Suprapubic skin (tissue), 4 donors: ENCODE results near the gene ZNF496. TPM values are rescaled to one million over a fixed set of nuclear protein-coding genes. Genes with fewer than 3 reads are reported as not detected.
"Not testable (repeated sequence)": the region's sequence is repeated elsewhere in the genome, so short reads cannot be mapped to it uniquely, and the experiment has no call there.

Source experiments
- DNase-seq, 2 donors: peaks; one replicate each; pipeline ENCODE4 v3.0.0-alpha.2; 2019; ENCODE audit warnings: low spot score in 2 of 2
- H3K27ac ChIP-seq: fragments of 200-600 bp; sonication (generic); one replicate; pipeline ENCODE4 v1.5.1; 2019
- H3K27me3 ChIP-seq: fragments of 200-600 bp; sonication (generic); one replicate; pipeline ENCODE4 v1.5.1; 2019
- H3K36me3 ChIP-seq: fragments of 200-600 bp; sonication (generic); one replicate; pipeline ENCODE4 v1.5.1; 2019
- H3K4me1 ChIP-seq: fragments of 200-600 bp; sonication (generic); one replicate; pipeline ENCODE4 v1.5.1; 2019
- H3K4me3 ChIP-seq: fragments of 200-600 bp; sonication (generic); one replicate; pipeline ENCODE4 v1.5.1; 2019; ENCODE audit warnings: mild to moderate bottlenecking
- H3K9me3 ChIP-seq: fragments of 200-600 bp; sonication (generic); one replicate; pipeline ENCODE4 v1.5.1; 2019
- CTCF ChIP-seq, 2 donors: fragments of 200-600 bp in 1 of 2; fragments of 450-650 bp in 1 of 2; sonication (generic) in 1 of 2; IDR thresholded peaks; one replicate each; pipeline ENCODE4 v1.5.1; 2016 to 2019; ENCODE audit warnings: antibody characterized with exemption in 2 of 2, mild to moderate bottlenecking in 1 of 2, moderate library complexity in 1 of 2
- EP300 ChIP-seq: sonication (generic); formaldehyde crosslinking; IDR thresholded peaks from one replicate; pipeline ENCODE4 v1.6.1; 2017; ENCODE audit warnings: antibody characterized with exemption
- POLR2A ChIP-seq, 2 donors: fragments of 450-650 bp; IDR thresholded peaks; one replicate each; pipeline ENCODE4 v1.6.1; 2017; ENCODE audit warnings: antibody characterized with exemption in 2 of 2, mild to moderate bottlenecking in 2 of 2, moderate library complexity in 2 of 2
- POLR2AphosphoS5 ChIP-seq, 3 donors: sonication (generic); formaldehyde crosslinking; IDR thresholded peaks; one replicate each; pipeline ENCODE4 v1.6.1; 2017; ENCODE audit warnings: antibody characterized with exemption in 3 of 3
- WGBS: methylation state at CpG from one replicate; pipeline ENCODE4 v1.1.5; 2018; 5-methylcytosine and 5-hydroxymethylcytosine counted together
- total RNA-seq, 4 donors: library from RNA; depleted of rRNA; stranded (reverse); fragments of >200 nt; gene quantifications; one replicate each; pipeline ENCODE4 v1.1.0, GENCODE V29; 2016

Gene ZNF496
- 10 to 100 TPM; 17.5 to 45.7 (median 21.2) TPM for total RNA-seq

GRCh38 chr1:247331525-247332214 is at the start of gene ZNF496:
ZNF496 (minus strand) TSS chr1:247331867; CDS start chr1:247329578, 2,289 bp downstream.
- DNase-seq: peak; percentile 85 to 87
- no CpG with 5 or more reads among the region's 93 CpGs for WGBS

GRCh38 chr1:247378334-247379073 is 46.8 kb upstream of the ZNF496 start:
- DNase-seq: no peak
- TF ChIP-seq POLR2A (IDR thresholded peaks at IDR 0.05): no peak
- no peak for TF ChIP-seq POLR2AphosphoS5 (IDR thresholded peaks at IDR 0.05)
- TF ChIP-seq CTCF (IDR thresholded peaks at IDR 0.05): no peak
- TF ChIP-seq EP300: no peak
- no peaks in the 10 kb centered on the region for H3K27me3 ChIP-seq
- peaks cover 4% of the 10 kb centered on the region for H3K4me1 ChIP-seq
- 82% methylated on average over 19 of the region's 20 CpGs for WGBS
- no peak overlapping the region for H3K4me3 ChIP-seq
- no peaks in the 10 kb centered on the region for H3K9me3 ChIP-seq
- H3K36me3 ChIP-seq: no peaks in the 10 kb centered on the region
- H3K27ac ChIP-seq: no peak overlapping the region

More at GRCh38 chr1:247331525-247332214, at the start of gene ZNF496:
- Histone ChIP-seq H3K36me3 (peaks cover 21% of the 10 kb centered on the region), H3K4me3 (peak within 1 kb of the TSS; percentile 98), H3K4me1 (peaks cover 30% of the 10 kb centered on the region), H3K27me3 (no peaks in the 10 kb centered on the region), H3K9me3 (no peaks in the 10 kb centered on the region), H3K27ac (peak within 1 kb of the TSS; percentile 91)
- TF ChIP-seq POLR2A (IDR thresholded peaks at IDR 0.05): peak in 1 of 2 donors; percentile 35
- TF ChIP-seq EP300: no peak

GRCh38 chr1:247377656-247378055 is 46.0 kb upstream of the ZNF496 start:
- not testable (repeated sequence) for H3K27ac ChIP-seq, H3K4me1 ChIP-seq, DNase-seq, H3K4me3 ChIP-seq, H3K27me3 ChIP-seq, H3K9me3 ChIP-seq, H3K36me3 ChIP-seq
- WGBS: 88% methylated on average over 7 of the region's 7 CpGs

- 26% methylated on average over 7 of the region's 7 CpGs for WGBS
- TF ChIP-seq POLR2AphosphoS5 (IDR thresholded peaks at IDR 0.05) (no peak), POLR2A (IDR thresholded peaks at IDR 0.05) (no peak), EP300 (no peak), CTCF (IDR thresholded peaks at IDR 0.05) (no peak)
- no peak overlapping the region for H3K4me3 ChIP-seq
- H3K27ac ChIP-seq: no peak overlapping the region
- no peaks in the 10 kb centered on the region for H3K36me3 ChIP-seq
- H3K9me3 ChIP-seq: no peaks in the 10 kb centered on the region
- no peaks in the 10 kb centered on the region for H3K27me3 ChIP-seq
- DNase-seq: no peak
- peaks cover 11% of the 10 kb centered on the region for H3K4me1 ChIP-seq
These were observed 45.0 kb upstream of the ZNF496 start for GRCh38 chr1:247376659-247377058.

- Histone ChIP-seq H3K36me3 (no peaks in the 10 kb centered on the region), H3K9me3 (no peaks in the 10 kb centered on the region), H3K4me3 (no peak overlapping the region), H3K4me1 (peaks cover 11% of the 10 kb centered on the region), H3K27me3 (no peaks in the 10 kb centered on the region), H3K27ac (no peak overlapping the region)
- 84% methylated on average over 14 of the region's 14 CpGs for WGBS
- TF ChIP-seq CTCF (IDR thresholded peaks at IDR 0.05): no peak
- no peak for TF ChIP-seq EP300
- TF ChIP-seq POLR2AphosphoS5 (IDR thresholded peaks at IDR 0.05): no peak
- no peak for TF ChIP-seq POLR2A (IDR thresholded peaks at IDR 0.05)
- no peak for DNase-seq
These were observed 44.1 kb upstream of the ZNF496 start for GRCh38 chr1:247375747-247376146.

DNA sequence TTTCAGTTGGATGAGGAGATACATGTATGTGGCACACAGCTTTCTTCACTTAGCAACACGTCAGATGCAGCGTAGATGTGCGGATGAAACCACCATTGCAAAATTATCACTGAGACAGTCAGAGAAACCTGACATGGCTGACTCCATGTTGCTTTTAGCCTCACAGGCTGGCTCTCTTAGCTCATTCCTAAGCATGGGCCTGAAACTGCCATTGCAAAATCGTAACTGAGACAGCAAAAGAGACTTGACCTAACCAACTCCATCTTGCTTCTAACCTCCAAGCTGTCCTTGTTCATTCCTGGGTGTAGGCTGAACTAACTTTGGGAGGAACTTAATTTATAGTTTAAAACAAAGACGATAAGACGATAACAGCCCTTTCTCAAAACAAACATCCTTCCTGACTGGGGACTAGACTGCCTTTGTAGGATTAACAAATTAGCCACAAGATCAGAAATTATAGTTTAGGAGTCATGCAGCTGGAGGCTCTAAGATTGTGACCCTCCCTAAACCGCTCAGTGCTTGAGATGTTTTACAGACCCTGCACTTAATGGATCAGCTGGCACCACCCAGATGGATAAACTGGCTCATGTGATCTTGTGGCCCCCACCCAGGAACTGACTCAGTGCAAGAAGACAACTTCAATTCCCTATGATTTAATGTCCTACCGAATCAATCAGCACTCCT is 43.1 kb upstream of the ZNF496 start:
- not testable (repeated sequence) for H3K9me3 ChIP-seq, H3K27me3 ChIP-seq, H3K36me3 ChIP-seq, H3K27ac ChIP-seq, H3K4me3 ChIP-seq, DNase-seq
- H3K4me1 ChIP-seq: peaks cover 11% of the 10 kb centered on the region
- WGBS: 83% methylated on average over 8 of the region's 8 CpGs
